ENCODE data around the gene CTNNA1. TPM values are rescaled to one million over a fixed set of nuclear protein-coding genes. Genes with fewer than 3 reads are reported as not detected.

Gene CTNNA1
- total and polyA plus RNA-seq, 9 of the 15 experiments (the other 6 are each of a cell fraction or from before 2014, with no cell fraction given), result 29.6 to 117 (median 89.1) TPM

DNA sequence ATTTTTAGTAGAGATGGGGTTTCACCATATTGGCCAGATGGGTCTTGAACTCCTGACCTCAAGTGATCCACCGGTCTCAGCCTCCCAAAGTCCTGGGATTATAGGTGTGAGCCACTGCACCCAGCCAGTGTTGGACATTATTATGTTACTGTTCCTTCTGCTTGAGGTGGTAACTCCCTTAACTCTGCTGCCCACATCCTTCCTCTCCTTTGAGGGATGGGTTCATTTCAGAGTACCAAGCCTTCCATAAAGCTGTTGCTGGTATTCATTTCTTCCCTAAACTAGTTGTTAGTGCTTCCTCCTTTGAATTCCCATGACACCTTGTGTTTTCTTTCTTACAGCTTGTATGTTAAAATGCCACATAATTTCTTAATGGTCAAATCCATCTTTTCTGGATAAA lies 54.0 kb downstream of the CTNNA1 start:
- ChIA-PET CTCF (ENCODE audit: low intra/inter-chr PET ratio) (no interaction called here), POLR2A (interaction anchor here (1.1 kb wide), 1 partner anchor 18 kb away, joined by 3 read pairs; no protein-coding TSS in a partner anchor)
- Histone ChIP-seq H4K20me1 (replicated peaks; ENCODE audit: control insufficient read depth, insufficient read depth, low read length) (no peaks in the 10 kb centered on the region), H3K9ac (ENCODE audit: insufficient read depth in 1 of 2, low read depth in 2 of 2, low read length in 2 of 2) (no peak overlapping the region), H3K79me2 (ENCODE audit: control insufficient read depth, insufficient read depth, low read length) (0 out of 3 replicates have a peak, but pooled peaks cover 4% of the 10 kb centered on the region), H3K4me3 (no peak overlapping the region), H3K9me3 (replicated peaks; ENCODE audit: control insufficient read depth, insufficient read depth, low read depth, low read length) (no peaks in the 10 kb centered on the region), H3K27me3 (ENCODE audit: control insufficient read depth in 2 of 2, insufficient read depth in 2 of 2, low read length in 2 of 2) (no peaks in the 10 kb centered on the region), H3K9me1 (ENCODE audit: control insufficient read depth, insufficient read depth, low read length) (peaks cover 4% of the 10 kb centered on the region), H3K27ac (ENCODE audit: extremely low read depth, low read depth, low read length) (no peak overlapping the region), H2AFZ (ENCODE audit: low read depth, low read length) (no peak overlapping the region), H3K4me1 (replicated peaks in 1 of 2; ENCODE audit: control insufficient read depth in 2 of 2, insufficient read depth in 2 of 2, low read length in 2 of 2) (no peaks in the 10 kb centered on the region), H3K36me3 (ENCODE audit: control insufficient read depth, insufficient read depth, low read length) (peaks cover 12% of the 10 kb centered on the region; the same call in 2 of the 3 replicates), H3K4me2 (ENCODE audit: insufficient read depth, low read length) (no peak overlapping the region)
- TF ChIP-seq ZFPM2 (CRISPR knock-in tag; IDR thresholded peaks at IDR 0.05) (no peak), KAT7 (CRISPR knock-in tag; IDR thresholded peaks at IDR 0.05; ENCODE audit: borderline replicate concordance) (no peak), ZNF668 (CRISPR knock-in tag; IDR thresholded peaks at IDR 0.05) (no peak), HSF4 (CRISPR knock-in tag; IDR thresholded peaks at IDR 0.05; ENCODE audit: borderline replicate concordance) (no peak), LEF1 (IDR thresholded peaks at IDR 0.05) (no peak), EP400 (IDR thresholded peaks at IDR 0.05) (no peak), ZNF311 (CRISPR knock-in tag; IDR thresholded peaks at IDR 0.05) (no peak), ZNF121 (CRISPR knock-in tag; conservative IDR thresholded peaks at IDR 0.05) (no peak), KDM2B (CRISPR knock-in tag; IDR thresholded peaks at IDR 0.05) (no peak), ZNF76 (CRISPR knock-in tag; IDR thresholded peaks at IDR 0.05; ENCODE audit: borderline replicate concordance) (no peak), RBM25 (IDR thresholded peaks at IDR 0.05; ENCODE audit: low read depth, low read length, severe bottlenecking) (no peak), PCBP1 (IDR thresholded peaks at IDR 0.05; ENCODE audit: low read depth, low read length, poor library complexity, severe bottlenecking) (no peak), TBP (optimal IDR thresholded peaks at IDR 0.05; ENCODE audit: low read depth, low read length) (no peak), ZNF217 (CRISPR knock-in tag; IDR thresholded peaks at IDR 0.05) (no peak)
- TF ChIP-seq, protein P1, sequence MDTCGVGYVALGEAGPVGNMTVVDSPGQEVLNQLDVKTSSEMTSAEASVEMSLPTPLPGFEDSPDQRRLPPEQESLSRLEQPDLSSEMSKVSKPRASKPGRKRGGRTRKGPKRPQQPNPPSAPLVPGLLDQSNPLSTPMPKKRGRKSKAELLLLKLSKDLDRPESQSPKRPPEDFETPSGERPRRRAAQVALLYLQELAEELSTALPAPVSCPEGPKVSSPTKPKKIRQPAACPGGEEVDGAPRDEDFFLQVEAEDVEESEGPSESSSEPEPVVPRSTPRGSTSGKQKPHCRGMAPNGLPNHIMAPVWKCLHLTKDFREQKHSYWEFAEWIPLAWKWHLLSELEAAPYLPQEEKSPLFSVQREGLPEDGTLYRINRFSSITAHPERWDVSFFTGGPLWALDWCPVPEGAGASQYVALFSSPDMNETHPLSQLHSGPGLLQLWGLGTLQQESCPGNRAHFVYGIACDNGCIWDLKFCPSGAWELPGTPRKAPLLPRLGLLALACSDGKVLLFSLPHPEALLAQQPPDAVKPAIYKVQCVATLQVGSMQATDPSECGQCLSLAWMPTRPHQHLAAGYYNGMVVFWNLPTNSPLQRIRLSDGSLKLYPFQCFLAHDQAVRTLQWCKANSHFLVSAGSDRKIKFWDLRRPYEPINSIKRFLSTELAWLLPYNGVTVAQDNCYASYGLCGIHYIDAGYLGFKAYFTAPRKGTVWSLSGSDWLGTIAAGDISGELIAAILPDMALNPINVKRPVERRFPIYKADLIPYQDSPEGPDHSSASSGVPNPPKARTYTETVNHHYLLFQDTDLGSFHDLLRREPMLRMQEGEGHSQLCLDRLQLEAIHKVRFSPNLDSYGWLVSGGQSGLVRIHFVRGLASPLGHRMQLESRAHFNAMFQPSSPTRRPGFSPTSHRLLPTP (IDR thresholded peaks at IDR 0.05; ENCODE audit: borderline replicate concordance, extremely low read depth, insufficient read length), result no peak
- TF ChIP-seq, protein P2, sequence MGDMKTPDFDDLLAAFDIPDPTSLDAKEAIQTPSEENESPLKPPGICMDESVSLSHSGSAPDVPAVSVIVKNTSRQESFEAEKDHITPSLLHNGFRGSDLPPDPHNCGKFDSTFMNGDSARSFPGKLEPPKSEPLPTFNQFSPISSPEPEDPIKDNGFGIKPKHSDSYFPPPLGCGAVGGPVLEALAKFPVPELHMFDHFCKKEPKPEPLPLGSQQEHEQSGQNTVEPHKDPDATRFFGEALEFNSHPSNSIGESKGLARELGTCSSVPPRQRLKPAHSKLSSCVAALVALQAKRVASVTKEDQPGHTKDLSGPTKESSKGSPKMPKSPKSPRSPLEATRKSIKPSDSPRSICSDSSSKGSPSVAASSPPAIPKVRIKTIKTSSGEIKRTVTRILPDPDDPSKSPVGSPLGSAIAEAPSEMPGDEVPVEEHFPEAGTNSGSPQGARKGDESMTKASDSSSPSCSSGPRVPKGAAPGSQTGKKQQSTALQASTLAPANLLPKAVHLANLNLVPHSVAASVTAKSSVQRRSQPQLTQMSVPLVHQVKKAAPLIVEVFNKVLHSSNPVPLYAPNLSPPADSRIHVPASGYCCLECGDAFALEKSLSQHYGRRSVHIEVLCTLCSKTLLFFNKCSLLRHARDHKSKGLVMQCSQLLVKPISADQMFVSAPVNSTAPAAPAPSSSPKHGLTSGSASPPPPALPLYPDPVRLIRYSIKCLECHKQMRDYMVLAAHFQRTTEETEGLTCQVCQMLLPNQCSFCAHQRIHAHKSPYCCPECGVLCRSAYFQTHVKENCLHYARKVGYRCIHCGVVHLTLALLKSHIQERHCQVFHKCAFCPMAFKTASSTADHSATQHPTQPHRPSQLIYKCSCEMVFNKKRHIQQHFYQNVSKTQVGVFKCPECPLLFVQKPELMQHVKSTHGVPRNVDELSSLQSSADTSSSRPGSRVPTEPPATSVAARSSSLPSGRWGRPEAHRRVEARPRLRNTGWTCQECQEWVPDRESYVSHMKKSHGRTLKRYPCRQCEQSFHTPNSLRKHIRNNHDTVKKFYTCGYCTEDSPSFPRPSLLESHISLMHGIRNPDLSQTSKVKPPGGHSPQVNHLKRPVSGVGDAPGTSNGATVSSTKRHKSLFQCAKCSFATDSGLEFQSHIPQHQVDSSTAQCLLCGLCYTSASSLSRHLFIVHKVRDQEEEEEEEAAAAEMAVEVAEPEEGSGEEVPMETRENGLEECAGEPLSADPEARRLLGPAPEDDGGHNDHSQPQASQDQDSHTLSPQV (IDR thresholded peaks at IDR 0.05), result no peak
- TF ChIP-seq, protein P3, sequence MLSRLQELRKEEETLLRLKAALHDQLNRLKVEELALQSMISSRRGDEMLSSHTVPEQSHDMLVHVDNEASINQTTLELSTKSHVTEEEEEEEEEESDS (CRISPR knock-in tag; IDR thresholded peaks at IDR 0.05), result no peak
- in situ Hi-C loops (cut with MboI) (no loop called here), intact Hi-C loops (cut with micrococcal nuclease) (no loop called here)
- ATAC-seq (no peak), FAIRE-seq (no peak), DNase-seq (ENCODE audit: extremely low read depth in 1 of 4, low spot score in 3 of 4) (no peak)
- 50% methylated on average over 1 of the region's 1 CpG for WGBS (ENCODE audit: insufficient coverage, low coverage, missing lambda C conversion rate)
- no TSS peak for BruUV-seq (replicated peaks)

All from K562 (cell line).